ENCODE results near the gene MCUB. TPM values are rescaled to one million over a fixed set of nuclear protein-coding genes. Genes with fewer than 3 reads are reported as not detected.

Gene MCUB
- total RNA-seq, 2 donors from 2014 or later = 1.00 to 5.2 TPM

DNA sequence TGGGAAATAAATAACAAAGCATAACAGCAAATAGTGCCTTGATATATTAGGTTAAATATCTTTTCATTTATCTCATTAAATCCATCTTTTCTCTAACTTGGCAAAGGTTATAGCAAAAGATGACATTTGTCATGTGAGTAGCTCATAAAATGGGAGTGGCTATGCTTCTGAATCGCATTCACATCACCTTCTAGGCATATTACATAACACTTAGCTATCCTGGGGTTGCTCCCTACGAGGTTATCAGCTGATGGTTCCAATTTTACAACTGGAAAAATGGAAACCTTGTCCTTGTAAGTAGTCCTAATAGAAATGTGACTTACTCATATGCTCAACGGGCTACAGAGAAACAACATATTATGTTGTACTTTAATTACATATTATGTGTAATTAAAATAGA lies 153.5 kb downstream of the MCUB start:
- TF ChIP-seq, protein P1, sequence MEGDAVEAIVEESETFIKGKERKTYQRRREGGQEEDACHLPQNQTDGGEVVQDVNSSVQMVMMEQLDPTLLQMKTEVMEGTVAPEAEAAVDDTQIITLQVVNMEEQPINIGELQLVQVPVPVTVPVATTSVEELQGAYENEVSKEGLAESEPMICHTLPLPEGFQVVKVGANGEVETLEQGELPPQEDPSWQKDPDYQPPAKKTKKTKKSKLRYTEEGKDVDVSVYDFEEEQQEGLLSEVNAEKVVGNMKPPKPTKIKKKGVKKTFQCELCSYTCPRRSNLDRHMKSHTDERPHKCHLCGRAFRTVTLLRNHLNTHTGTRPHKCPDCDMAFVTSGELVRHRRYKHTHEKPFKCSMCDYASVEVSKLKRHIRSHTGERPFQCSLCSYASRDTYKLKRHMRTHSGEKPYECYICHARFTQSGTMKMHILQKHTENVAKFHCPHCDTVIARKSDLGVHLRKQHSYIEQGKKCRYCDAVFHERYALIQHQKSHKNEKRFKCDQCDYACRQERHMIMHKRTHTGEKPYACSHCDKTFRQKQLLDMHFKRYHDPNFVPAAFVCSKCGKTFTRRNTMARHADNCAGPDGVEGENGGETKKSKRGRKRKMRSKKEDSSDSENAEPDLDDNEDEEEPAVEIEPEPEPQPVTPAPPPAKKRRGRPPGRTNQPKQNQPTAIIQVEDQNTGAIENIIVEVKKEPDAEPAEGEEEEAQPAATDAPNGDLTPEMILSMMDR (conservative IDR thresholded peaks at IDR 0.05) = no peak
- no peak overlapping the region for H3K4me3 Mint-ChIP-seq
- H3K9me3 Mint-ChIP-seq = no peaks in the 10 kb centered on the region
- WGBS, 2 experiments (ENCODE audit: insufficient coverage in 1 of 2, insufficient read length in 1 of 2) = 95 to 100% methylated on average over 1 to 2 of the region's 3 CpGs
- Histone ChIP-seq H3K4me3 (ENCODE audit: low read length) (no peak overlapping the region), H3K36me3 (ENCODE audit: control insufficient read depth, insufficient read depth, low read length) (peaks cover 67% of the 10 kb centered on the region), H3K27me3 (ENCODE audit: control insufficient read depth, insufficient read depth, low read length, poor library complexity, severe bottlenecking) (no peaks in the 10 kb centered on the region), H3K4me1 (ENCODE audit: control insufficient read depth, insufficient read depth, low read length) (no peaks in the 10 kb centered on the region), H3K9ac (ENCODE audit: extremely low read depth, low read length, poor library complexity, severe bottlenecking) (no peak overlapping the region), H3K9me3 (ENCODE audit: control insufficient read depth, low read length) (peaks cover 14% of the 10 kb centered on the region), H3K27ac (ENCODE audit: low read depth, low read length) (no peak overlapping the region)
- H3K4me1 Mint-ChIP-seq = no peaks in the 10 kb centered on the region
- no peak overlapping the region for H3K27ac Mint-ChIP-seq
- no peaks in the 10 kb centered on the region for H3K27me3 Mint-ChIP-seq (ENCODE audit: insufficient read depth)
- peaks cover 29% of the 10 kb centered on the region for H3K36me3 Mint-ChIP-seq (ENCODE audit: low read depth)
- no peak for DNase-seq

DNA sequence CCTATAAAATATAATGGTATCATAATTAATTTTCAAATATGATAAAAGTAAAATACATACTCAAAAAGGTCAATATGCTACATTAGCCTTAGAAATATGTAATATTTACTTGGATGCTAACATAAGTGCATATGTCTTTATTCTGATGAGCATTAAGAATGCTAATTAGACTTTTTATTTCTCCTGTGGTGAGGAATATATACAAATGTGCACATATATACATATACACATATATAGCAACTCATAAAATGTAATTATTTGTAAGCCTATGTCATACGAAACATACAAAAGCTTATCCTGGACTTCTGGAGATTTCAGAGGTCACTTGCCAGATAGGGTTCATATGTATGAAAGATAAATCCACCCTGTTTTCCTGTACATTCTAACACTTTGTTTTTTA lies 158.7 kb downstream of the MCUB start:
- peaks cover 40% of the 10 kb centered on the region for H3K36me3 Mint-ChIP-seq (ENCODE audit: low read depth)
- DNase-seq = no peak
- TF ChIP-seq, protein P1 (conservative IDR thresholded peaks at IDR 0.05) = no peak
- H3K9me3 Mint-ChIP-seq = peaks cover 2% of the 10 kb centered on the region
- H3K27ac Mint-ChIP-seq = no peak overlapping the region
- no peak overlapping the region for H3K4me3 ChIP-seq (ENCODE audit: low read length)
- H3K27me3 ChIP-seq (ENCODE audit: control insufficient read depth, insufficient read depth, low read length, poor library complexity, severe bottlenecking) = no peaks in the 10 kb centered on the region
- no peaks in the 10 kb centered on the region for H3K27me3 Mint-ChIP-seq (ENCODE audit: insufficient read depth)
- 100% methylated on average over 1 of the region's 1 CpG; no CpG with 5 or more reads in 1 of the 2 experiments for WGBS, 2 experiments (ENCODE audit: insufficient coverage in 1 of 2, insufficient read length in 1 of 2)
- H3K27ac ChIP-seq (ENCODE audit: low read depth, low read length) = no peak overlapping the region
- no peak overlapping the region for H3K4me3 Mint-ChIP-seq
- H3K4me1 Mint-ChIP-seq = no peaks in the 10 kb centered on the region
- H3K4me1 ChIP-seq (ENCODE audit: control insufficient read depth, insufficient read depth, low read length) = no peaks in the 10 kb centered on the region
- H3K9ac ChIP-seq (ENCODE audit: extremely low read depth, low read length, poor library complexity, severe bottlenecking) = no peak overlapping the region
- H3K9me3 ChIP-seq (ENCODE audit: control insufficient read depth, low read length) = peaks cover 24% of the 10 kb centered on the region
- peaks cover 38% of the 10 kb centered on the region for H3K36me3 ChIP-seq (ENCODE audit: control insufficient read depth, insufficient read depth, low read length)

DNA sequence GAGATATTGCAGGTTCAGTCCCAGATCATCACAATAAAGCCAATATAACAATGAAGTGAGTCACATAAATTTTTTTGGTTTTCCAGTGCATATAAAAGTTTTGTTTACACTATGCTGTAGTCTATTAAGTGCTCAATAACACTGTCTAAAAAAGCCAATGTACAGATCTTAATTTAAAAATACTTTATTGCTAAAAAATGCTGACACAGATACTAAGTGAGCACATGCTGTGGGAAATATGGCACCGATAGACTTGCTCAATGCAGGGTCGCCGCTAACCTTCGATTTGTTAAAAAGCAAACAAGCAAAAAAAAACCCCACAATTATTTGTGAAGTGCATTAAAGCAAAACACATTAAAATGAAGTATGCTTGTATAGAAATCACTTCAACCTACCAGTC lies 159.6 kb downstream of the MCUB start:
- 92% methylated on average over 4 of the region's 4 CpGs; no CpG with 5 or more reads in 1 of the 2 experiments for WGBS, 2 experiments (ENCODE audit: insufficient coverage in 1 of 2, insufficient read length in 1 of 2)
- Histone ChIP-seq H3K36me3 (ENCODE audit: control insufficient read depth, insufficient read depth, low read length) (peaks cover 30% of the 10 kb centered on the region), H3K9ac (ENCODE audit: extremely low read depth, low read length, poor library complexity, severe bottlenecking) (no peak overlapping the region), H3K27ac (ENCODE audit: low read depth, low read length) (no peak overlapping the region), H3K4me3 (ENCODE audit: low read length) (no peak overlapping the region), H3K4me1 (ENCODE audit: control insufficient read depth, insufficient read depth, low read length) (no peaks in the 10 kb centered on the region), H3K27me3 (ENCODE audit: control insufficient read depth, insufficient read depth, low read length, poor library complexity, severe bottlenecking) (no peaks in the 10 kb centered on the region), H3K9me3 (ENCODE audit: control insufficient read depth, low read length) (peaks cover 24% of the 10 kb centered on the region)
- no peak for DNase-seq
- H3K27me3 Mint-ChIP-seq (ENCODE audit: insufficient read depth) = no peaks in the 10 kb centered on the region
- H3K9me3 Mint-ChIP-seq = peaks cover 2% of the 10 kb centered on the region
- H3K4me1 Mint-ChIP-seq = no peaks in the 10 kb centered on the region
- no peak overlapping the region for H3K4me3 Mint-ChIP-seq
- H3K27ac Mint-ChIP-seq = no peak overlapping the region
- TF ChIP-seq, protein P1 (conservative IDR thresholded peaks at IDR 0.05) = no peak
- H3K36me3 Mint-ChIP-seq (ENCODE audit: low read depth) = peaks cover 40% of the 10 kb centered on the region

Measured in endodermal cell (in vitro differentiated cells).